Measurements from ENCODE around the gene USP38.
"Not testable (repeated sequence)": the region's sequence is repeated elsewhere in the genome, so short reads cannot be mapped to it uniquely, and the experiment has no call there.

Gene USP38

DNA sequence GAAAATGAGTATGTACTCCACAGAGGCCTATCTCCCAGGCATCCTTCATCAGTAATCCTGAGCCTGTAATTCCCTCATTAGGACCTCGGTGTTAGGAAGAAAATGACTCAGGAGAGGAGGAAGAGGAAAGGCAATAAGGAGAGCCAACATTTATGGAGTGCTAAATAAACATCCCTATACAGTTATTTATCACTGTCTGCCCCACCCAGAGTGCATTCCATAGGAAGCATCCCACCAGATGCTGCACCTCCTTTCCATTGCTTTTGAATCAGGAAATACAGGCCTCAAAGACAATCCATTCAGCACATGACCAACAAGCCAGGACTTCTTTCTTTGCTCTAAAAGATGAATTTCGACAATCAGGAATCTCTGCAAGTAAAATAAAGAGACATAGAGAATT, 47.6 kb downstream of the USP38 start:
- Histone ChIP-seq H3K79me2 (ENCODE audit: control insufficient read depth, low read length) (no peaks in the 10 kb centered on the region), H3K4me3 (ENCODE audit: low read length) (no peak overlapping the region), H3K9me3 (ENCODE audit: control insufficient read depth, insufficient read depth, low read length) (no peaks in the 10 kb centered on the region), H4K20me1 (ENCODE audit: control insufficient read depth, insufficient read depth, low read depth, low read length) (no peaks in the 10 kb centered on the region), H3K4me1 (ENCODE audit: control insufficient read depth, low read length) (no peaks in the 10 kb centered on the region), H3K36me3 (ENCODE audit: control insufficient read depth, low read length) (no peaks in the 10 kb centered on the region), H3K9me2 (replicated peaks; ENCODE audit: control insufficient read depth, low read length) (no peaks in the 10 kb centered on the region), H3F3A (ENCODE audit: control insufficient read depth, insufficient read depth) (0 out of 2 replicates have a peak, but pooled peaks cover 2% of the 10 kb centered on the region), H3K4me2 (ENCODE audit: low read length) (no peak overlapping the region), H3K27me3 (ENCODE audit: control insufficient read depth, low read length) (no peaks in the 10 kb centered on the region), H3K27ac (ENCODE audit: low read depth, low read length) (no peak overlapping the region)
- TF ChIP-seq EZH2phosphoT487 (IDR thresholded peaks at IDR 0.05; ENCODE audit: borderline replicate concordance, low read length), result no peak
- TF ChIP-seq, protein P1, sequence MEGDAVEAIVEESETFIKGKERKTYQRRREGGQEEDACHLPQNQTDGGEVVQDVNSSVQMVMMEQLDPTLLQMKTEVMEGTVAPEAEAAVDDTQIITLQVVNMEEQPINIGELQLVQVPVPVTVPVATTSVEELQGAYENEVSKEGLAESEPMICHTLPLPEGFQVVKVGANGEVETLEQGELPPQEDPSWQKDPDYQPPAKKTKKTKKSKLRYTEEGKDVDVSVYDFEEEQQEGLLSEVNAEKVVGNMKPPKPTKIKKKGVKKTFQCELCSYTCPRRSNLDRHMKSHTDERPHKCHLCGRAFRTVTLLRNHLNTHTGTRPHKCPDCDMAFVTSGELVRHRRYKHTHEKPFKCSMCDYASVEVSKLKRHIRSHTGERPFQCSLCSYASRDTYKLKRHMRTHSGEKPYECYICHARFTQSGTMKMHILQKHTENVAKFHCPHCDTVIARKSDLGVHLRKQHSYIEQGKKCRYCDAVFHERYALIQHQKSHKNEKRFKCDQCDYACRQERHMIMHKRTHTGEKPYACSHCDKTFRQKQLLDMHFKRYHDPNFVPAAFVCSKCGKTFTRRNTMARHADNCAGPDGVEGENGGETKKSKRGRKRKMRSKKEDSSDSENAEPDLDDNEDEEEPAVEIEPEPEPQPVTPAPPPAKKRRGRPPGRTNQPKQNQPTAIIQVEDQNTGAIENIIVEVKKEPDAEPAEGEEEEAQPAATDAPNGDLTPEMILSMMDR (IDR thresholded peaks at IDR 0.05; ENCODE audit: low read depth, low read length, poor library complexity, severe bottlenecking), result no peak

DNA sequence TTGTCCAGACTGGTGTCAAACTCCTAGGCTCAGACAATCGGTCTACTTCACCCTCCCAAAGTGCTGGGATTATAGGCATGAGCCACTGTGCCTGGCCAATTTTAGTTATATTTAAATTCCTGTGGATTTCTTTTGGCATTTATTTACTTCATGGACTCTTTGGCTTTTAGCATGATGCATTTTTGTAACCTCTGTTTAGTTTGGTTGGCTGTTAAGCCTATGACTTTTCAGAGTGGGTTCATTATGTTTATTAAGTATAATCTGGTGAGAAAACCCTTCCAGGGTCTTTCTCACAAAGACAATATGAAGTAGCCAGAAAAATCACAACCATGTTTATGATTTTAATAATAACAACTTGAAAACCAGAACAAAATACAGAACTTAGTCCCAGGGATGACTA, 49.4 kb downstream of the USP38 start:
- H3K79me2 ChIP-seq (ENCODE audit: control insufficient read depth, low read length), result no peaks in the 10 kb centered on the region
- H4K20me1 ChIP-seq (ENCODE audit: control insufficient read depth, insufficient read depth, low read depth, low read length), result no peaks in the 10 kb centered on the region
- no peak overlapping the region for H3K4me2 ChIP-seq (ENCODE audit: low read length)
- no peaks in the 10 kb centered on the region for H3K36me3 ChIP-seq (ENCODE audit: control insufficient read depth, low read length)
- no peaks in the 10 kb centered on the region for H3K9me2 ChIP-seq (replicated peaks; ENCODE audit: control insufficient read depth, low read length)
- no peaks in the 10 kb centered on the region for H3K27me3 ChIP-seq (ENCODE audit: control insufficient read depth, low read length)
- TF ChIP-seq EZH2phosphoT487 (IDR thresholded peaks at IDR 0.05; ENCODE audit: borderline replicate concordance, low read length), result no peak
- H3K4me3 ChIP-seq (ENCODE audit: low read length), result no peak overlapping the region
- no peaks in the 10 kb centered on the region for H3F3A ChIP-seq (ENCODE audit: control insufficient read depth, insufficient read depth)
- no peaks in the 10 kb centered on the region for H3K9me3 ChIP-seq (ENCODE audit: control insufficient read depth, insufficient read depth, low read length)
- no peaks in the 10 kb centered on the region for H3K4me1 ChIP-seq (ENCODE audit: control insufficient read depth, low read length)
- no peak overlapping the region for H3K27ac ChIP-seq (ENCODE audit: low read depth, low read length)

DNA sequence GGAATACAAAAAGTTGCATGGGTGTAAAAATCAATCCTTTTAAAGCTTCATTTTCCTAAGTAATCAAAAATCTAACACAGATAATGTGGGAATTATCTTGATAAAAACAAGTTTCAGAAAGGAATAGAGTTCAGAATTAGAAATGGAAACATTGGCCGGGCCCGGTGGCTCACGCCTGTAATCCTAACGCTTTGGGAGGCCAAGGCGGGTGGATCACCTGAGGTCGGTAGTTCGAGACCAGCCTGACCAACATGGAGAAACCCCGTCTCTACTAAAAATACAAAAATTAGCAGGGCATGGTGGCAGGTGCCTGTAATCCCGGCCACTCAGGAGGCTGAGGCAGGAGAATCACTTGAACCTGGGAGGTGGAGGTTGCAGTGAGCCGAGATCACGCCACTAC, 52.5 kb downstream of the USP38 start:
- H3F3A ChIP-seq (ENCODE audit: control insufficient read depth, insufficient read depth); H3K4me1 ChIP-seq (ENCODE audit: control insufficient read depth, low read length); H3K27ac ChIP-seq (ENCODE audit: low read depth, low read length); H3K79me2 ChIP-seq (ENCODE audit: control insufficient read depth, low read length); H3K4me2 ChIP-seq (ENCODE audit: low read length); H3K4me3 ChIP-seq (ENCODE audit: low read length); H3K9me3 ChIP-seq (ENCODE audit: control insufficient read depth, insufficient read depth, low read length); H4K20me1 ChIP-seq (ENCODE audit: control insufficient read depth, insufficient read depth, low read depth, low read length); H3K9me2 ChIP-seq (replicated peaks; ENCODE audit: control insufficient read depth, low read length); H3K36me3 ChIP-seq (ENCODE audit: control insufficient read depth, low read length); H3K27me3 ChIP-seq (ENCODE audit: control insufficient read depth, low read length): not testable (repeated sequence)

DNA sequence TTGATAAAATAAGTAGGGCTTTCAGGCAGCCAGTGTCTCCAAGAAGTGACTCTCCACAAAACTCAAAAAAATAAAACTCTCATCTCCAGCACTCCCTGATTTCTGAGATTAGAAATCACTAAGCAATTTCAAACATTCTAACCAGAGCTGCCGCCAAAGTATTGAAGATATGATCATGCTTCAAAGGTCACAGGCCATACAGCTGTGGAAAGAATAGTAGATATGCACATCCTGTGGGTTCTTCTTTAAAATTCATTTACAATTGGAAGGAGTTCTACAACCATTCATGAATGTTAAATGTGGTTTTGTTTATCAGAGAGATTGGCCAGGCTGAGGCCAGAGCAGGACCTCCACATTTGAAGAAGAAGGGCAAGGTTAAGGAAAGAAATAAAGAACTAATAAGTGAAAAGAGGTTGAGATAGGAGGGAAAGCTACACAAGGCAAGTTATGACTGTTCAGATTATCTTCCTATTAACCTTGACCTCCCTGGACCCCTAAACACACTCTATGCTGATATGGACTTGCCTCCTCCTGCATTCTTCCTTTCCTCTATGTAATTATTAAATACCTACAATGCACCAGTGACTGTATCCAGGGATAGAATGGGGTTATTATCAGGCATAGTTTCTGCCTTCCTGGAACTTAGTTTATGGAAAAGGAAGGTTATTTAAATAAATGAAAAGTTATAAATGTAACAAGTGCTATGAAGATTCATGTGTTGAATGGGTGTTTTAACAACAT, 56.4 kb downstream of the USP38 start:
- Histone ChIP-seq H3K4me3 (ENCODE audit: low read length) (no peak overlapping the region), H4K20me1 (ENCODE audit: control insufficient read depth, insufficient read depth, low read depth, low read length) (no peaks in the 10 kb centered on the region), H3K4me1 (ENCODE audit: control insufficient read depth, low read length) (no peaks in the 10 kb centered on the region), H3K36me3 (ENCODE audit: control insufficient read depth, low read length) (no peaks in the 10 kb centered on the region), H3K4me2 (ENCODE audit: low read length) (no peak overlapping the region), H3K9me2 (replicated peaks; ENCODE audit: control insufficient read depth, low read length) (no peaks in the 10 kb centered on the region), H3K27me3 (ENCODE audit: control insufficient read depth, low read length) (no peaks in the 10 kb centered on the region), H3K27ac (ENCODE audit: low read depth, low read length) (no peak overlapping the region), H3F3A (ENCODE audit: control insufficient read depth, insufficient read depth) (no peaks in the 10 kb centered on the region), H3K9me3 (ENCODE audit: control insufficient read depth, insufficient read depth, low read length) (peaks cover 4% of the 10 kb centered on the region; the same call in 1 of the 2 replicates), H3K79me2 (ENCODE audit: control insufficient read depth, low read length) (no peaks in the 10 kb centered on the region)
- TF ChIP-seq EZH2phosphoT487 (IDR thresholded peaks at IDR 0.05; ENCODE audit: borderline replicate concordance, low read length), result no peak
- TF ChIP-seq, protein P1 (IDR thresholded peaks at IDR 0.05; ENCODE audit: low read depth, low read length, poor library complexity, severe bottlenecking), result no peak

All from DOHH2 (cell line).